ENCODE data around the gene CBFB. TPM values are rescaled to one million over a fixed set of nuclear protein-coding genes. Genes with fewer than 3 reads are reported as not detected.
A peak's percentile ranks its signal among the peaks of the same experiment; 100 is the strongest.

Gene CBFB
- total and polyA plus RNA-seq, 2 of the 13 experiments (the other 11 are each of a cell fraction or from before 2014, with no cell fraction given), result 22.1 to 70.8 TPM

DNA sequence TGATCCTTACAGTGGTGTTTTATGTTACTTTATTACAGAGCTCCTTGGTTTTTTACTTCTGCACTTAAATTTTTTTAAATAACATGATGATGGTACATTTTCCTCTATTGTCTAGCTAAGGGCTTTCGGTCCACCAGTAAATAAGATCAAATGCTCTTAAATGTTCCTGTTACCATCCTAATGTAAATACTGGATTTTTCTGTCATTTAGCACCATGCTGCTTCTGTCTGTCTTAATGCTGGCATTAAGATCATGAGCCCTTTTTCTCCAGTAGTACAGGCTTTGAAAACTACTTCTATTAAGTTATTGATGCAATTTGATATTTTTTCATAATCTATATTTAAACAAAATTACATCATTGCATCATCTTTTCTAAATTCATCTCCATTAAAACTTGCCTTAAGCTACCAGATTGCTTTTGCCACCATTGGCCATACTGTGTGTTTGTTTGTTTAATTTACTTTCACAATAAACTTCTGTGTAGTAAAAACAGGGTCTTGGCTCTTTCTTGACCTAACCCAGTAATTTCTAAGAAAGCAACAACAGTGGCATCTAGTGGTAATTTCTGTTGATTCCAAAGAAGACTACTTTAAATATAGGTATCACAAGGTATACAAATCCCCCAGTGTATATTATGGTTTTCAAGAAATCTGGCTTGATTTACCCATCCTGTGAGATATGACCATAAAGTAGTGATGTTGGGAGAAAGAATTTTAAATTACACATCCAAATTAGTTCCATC lies 71.8 kb downstream of the CBFB start (continued):
- TF ChIP-seq, protein P1, sequence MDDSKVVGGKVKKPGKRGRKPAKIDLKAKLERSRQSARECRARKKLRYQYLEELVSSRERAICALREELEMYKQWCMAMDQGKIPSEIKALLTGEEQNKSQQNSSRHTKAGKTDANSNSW (CRISPR knock-in tag; IDR thresholded peaks at IDR 0.05; ENCODE audit: borderline replicate concordance), result no peak
- TF ChIP-seq SP1 (IDR thresholded peaks at IDR 0.05), result no peak
- TF ChIP-seq SP1 (CRISPR knock-in tag; IDR thresholded peaks at IDR 0.05), result no peak
- no peak for TF ChIP-seq PITX1 (CRISPR knock-in tag; IDR thresholded peaks at IDR 0.05)
- TF ChIP-seq, protein P2, sequence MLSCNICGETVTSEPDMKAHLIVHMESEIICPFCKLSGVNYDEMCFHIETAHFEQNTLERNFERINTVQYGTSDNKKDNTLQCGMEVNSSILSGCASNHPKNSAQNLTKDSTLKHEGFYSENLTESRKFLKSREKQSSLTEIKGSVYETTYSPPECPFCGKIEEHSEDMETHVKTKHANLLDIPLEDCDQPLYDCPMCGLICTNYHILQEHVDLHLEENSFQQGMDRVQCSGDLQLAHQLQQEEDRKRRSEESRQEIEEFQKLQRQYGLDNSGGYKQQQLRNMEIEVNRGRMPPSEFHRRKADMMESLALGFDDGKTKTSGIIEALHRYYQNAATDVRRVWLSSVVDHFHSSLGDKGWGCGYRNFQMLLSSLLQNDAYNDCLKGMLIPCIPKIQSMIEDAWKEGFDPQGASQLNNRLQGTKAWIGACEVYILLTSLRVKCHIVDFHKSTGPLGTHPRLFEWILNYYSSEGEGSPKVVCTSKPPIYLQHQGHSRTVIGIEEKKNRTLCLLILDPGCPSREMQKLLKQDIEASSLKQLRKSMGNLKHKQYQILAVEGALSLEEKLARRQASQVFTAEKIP (CRISPR knock-in tag; IDR thresholded peaks at IDR 0.05; ENCODE audit: borderline replicate concordance), result no peak
- no peak for TF ChIP-seq ZNF253 (CRISPR knock-in tag; IDR thresholded peaks at IDR 0.05; ENCODE audit: borderline replicate concordance)
- TF ChIP-seq SALL2 (CRISPR knock-in tag; IDR thresholded peaks at IDR 0.05), result no peak
- no peak for TF ChIP-seq CCDC6 (CRISPR knock-in tag; IDR thresholded peaks at IDR 0.05)
- TF ChIP-seq ATF7 (IDR thresholded peaks at IDR 0.05), result peak; percentile 53; the same call in 1 of the 2 replicates
- no peak for TF ChIP-seq ATF7 (CRISPR knock-in tag; IDR thresholded peaks at IDR 0.05)
- TF ChIP-seq ZNF556 (CRISPR knock-in tag; IDR thresholded peaks at IDR 0.05; ENCODE audit: borderline replicate concordance), result no peak
- TF ChIP-seq SATB2 (CRISPR knock-in tag; IDR thresholded peaks at IDR 0.05), result no peak
- TF ChIP-seq, protein P3, sequence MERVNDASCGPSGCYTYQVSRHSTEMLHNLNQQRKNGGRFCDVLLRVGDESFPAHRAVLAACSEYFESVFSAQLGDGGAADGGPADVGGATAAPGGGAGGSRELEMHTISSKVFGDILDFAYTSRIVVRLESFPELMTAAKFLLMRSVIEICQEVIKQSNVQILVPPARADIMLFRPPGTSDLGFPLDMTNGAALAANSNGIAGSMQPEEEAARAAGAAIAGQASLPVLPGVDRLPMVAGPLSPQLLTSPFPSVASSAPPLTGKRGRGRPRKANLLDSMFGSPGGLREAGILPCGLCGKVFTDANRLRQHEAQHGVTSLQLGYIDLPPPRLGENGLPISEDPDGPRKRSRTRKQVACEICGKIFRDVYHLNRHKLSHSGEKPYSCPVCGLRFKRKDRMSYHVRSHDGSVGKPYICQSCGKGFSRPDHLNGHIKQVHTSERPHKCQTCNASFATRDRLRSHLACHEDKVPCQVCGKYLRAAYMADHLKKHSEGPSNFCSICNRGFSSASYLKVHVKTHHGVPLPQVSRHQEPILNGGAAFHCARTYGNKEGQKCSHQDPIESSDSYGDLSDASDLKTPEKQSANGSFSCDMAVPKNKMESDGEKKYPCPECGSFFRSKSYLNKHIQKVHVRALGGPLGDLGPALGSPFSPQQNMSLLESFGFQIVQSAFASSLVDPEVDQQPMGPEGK (CRISPR knock-in tag; IDR thresholded peaks at IDR 0.05), result no peak
- no peak for TF ChIP-seq KLF16 (CRISPR knock-in tag; IDR thresholded peaks at IDR 0.05)
- no peak for TF ChIP-seq KAT2B (IDR thresholded peaks at IDR 0.05; ENCODE audit: borderline replicate concordance, low read depth, low read length)
- TF ChIP-seq ZNF432 (CRISPR knock-in tag; IDR thresholded peaks at IDR 0.05; ENCODE audit: borderline replicate concordance), result no peak
- TF ChIP-seq, protein P4, sequence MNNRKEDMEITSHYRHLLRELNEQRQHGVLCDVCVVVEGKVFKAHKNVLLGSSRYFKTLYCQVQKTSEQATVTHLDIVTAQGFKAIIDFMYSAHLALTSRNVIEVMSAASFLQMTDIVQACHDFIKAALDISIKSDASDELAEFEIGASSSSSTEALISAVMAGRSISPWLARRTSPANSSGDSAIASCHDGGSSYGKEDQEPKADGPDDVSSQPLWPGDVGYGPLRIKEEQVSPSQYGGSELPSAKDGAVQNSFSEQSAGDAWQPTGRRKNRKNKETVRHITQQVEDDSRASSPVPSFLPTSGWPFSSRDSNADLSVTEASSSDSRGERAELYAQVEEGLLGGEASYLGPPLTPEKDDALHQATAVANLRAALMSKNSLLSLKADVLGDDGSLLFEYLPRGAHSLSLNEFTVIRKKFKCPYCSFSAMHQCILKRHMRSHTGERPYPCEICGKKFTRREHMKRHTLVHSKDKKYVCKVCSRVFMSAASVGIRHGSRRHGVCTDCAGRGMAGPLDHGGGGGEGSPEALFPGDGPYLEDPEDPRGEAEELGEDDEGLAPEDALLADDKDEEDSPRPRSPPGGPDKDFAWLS (CRISPR knock-in tag; IDR thresholded peaks at IDR 0.05; ENCODE audit: borderline replicate concordance), result no peak
- TF ChIP-seq, protein P5, sequence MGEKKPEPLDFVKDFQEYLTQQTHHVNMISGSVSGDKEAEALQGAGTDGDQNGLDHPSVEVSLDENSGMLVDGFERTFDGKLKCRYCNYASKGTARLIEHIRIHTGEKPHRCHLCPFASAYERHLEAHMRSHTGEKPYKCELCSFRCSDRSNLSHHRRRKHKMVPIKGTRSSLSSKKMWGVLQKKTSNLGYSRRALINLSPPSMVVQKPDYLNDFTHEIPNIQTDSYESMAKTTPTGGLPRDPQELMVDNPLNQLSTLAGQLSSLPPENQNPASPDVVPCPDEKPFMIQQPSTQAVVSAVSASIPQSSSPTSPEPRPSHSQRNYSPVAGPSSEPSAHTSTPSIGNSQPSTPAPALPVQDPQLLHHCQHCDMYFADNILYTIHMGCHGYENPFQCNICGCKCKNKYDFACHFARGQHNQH (CRISPR knock-in tag; IDR thresholded peaks at IDR 0.05), result no peak
- TF ChIP-seq FOSL2 (CRISPR knock-in tag; IDR thresholded peaks at IDR 0.05), result no peak
- no peak for TF ChIP-seq ZFP90 (CRISPR knock-in tag; IDR thresholded peaks at IDR 0.05; ENCODE audit: borderline replicate concordance)
- no peak for TF ChIP-seq NFKB2 (CRISPR knock-in tag; IDR thresholded peaks at IDR 0.05; ENCODE audit: borderline replicate concordance)
- peak; percentile 64 for TF ChIP-seq STAG1 (CRISPR knock-in tag; IDR thresholded peaks at IDR 0.05)
- no peak for TF ChIP-seq ZSCAN9 (CRISPR knock-in tag; IDR thresholded peaks at IDR 0.05; ENCODE audit: borderline replicate concordance)
